A673 (cell line): ENCODE data around the gene PRDM12. TPM values are rescaled to one million over a fixed set of nuclear protein-coding genes. Genes with fewer than 3 reads are reported as not detected.

Experiments
- BruUV-seq: library from RNA; stranded (reverse); fragments of 400-500 nt; replicated peaks from 2 replicates; lab custom pipeline; 2021; lab: Mats Ljungman, UMichigan
- CTCF ChIA-PET: fragments of 300-600 bp; sonication (Branson Sonifier 250); formaldehyde crosslinking; loops from one replicate; lab custom pipeline; 2022; ENCODE audit warnings: antibody characterized with exemption; lab: Charles Lee
- POLR2A ChIA-PET: fragments of 300-600 bp; sonication (Branson Sonifier 250); formaldehyde crosslinking; loops from one replicate; lab custom pipeline; 2022; ENCODE audit warnings: antibody characterized with exemption; ENCODE audit not compliant: low non-redundant PET; lab: Charles Lee
- DNase-seq: peaks from one replicate; pipeline ENCODE4 v3.0.0-alpha.2; 2015; ENCODE audit warnings: low spot score
- H3K27ac ChIP-seq: fragments of 200-600 bp; sonication (generic); 2 replicates; pipeline ENCODE4 v1.5.1; 2016; ENCODE audit warnings: mixed run types, low read depth, mild to moderate bottlenecking, mixed read lengths, antibody characterized with exemption, low read length; ENCODE audit not compliant: poor library complexity, severe bottlenecking
- H3K27me3 ChIP-seq: fragments of 200-600 bp; sonication (generic); replicated peaks from 2 replicates; pipeline ENCODE4 v1.6.1; 2017; ENCODE audit warnings: mixed run types, low read depth, mild to moderate bottlenecking, mixed read lengths, antibody characterized with exemption, low read length; ENCODE audit not compliant: insufficient read depth, poor library complexity
- H3K36me3 ChIP-seq: fragments of 200-600 bp; sonication (generic); 2 replicates; pipeline ENCODE4 v1.6.1; 2016; ENCODE audit warnings: mixed run types, mild to moderate bottlenecking, mixed read lengths, antibody characterized with exemption, low read length; ENCODE audit not compliant: insufficient read depth, poor library complexity, severe bottlenecking
- H3K4me1 ChIP-seq: fragments of 200-600 bp; sonication (generic); 2 replicates; pipeline ENCODE4 v1.6.1; 2017; ENCODE audit warnings: mixed run types, mild to moderate bottlenecking, mixed read lengths, antibody characterized with exemption, low read length; ENCODE audit not compliant: insufficient read depth, poor library complexity, severe bottlenecking
- H3K4me3 ChIP-seq: fragments of 200-600 bp; sonication (generic); 2 replicates; pipeline ENCODE4 v1.5.1; 2016; ENCODE audit warnings: low read depth, mixed run types, mild to moderate bottlenecking, mixed read lengths, low read length; ENCODE audit not compliant: poor library complexity, severe bottlenecking
- H3K9me3 ChIP-seq: fragments of 200-600 bp; sonication (generic); 2 replicates; pipeline ENCODE4 v1.6.1; 2016; ENCODE audit warnings: mixed run types, low read depth, mild to moderate bottlenecking, mixed read lengths, antibody characterized with exemption, low read length; ENCODE audit not compliant: poor library complexity, severe bottlenecking
- CTCF ChIP-seq: fragments of 300-800, 200-600 bp; sonication (generic); conservative IDR thresholded peaks from 2 replicates; pipeline ENCODE4 v1.5.1; 2017; ENCODE audit warnings: low read depth, mild to moderate bottlenecking, antibody characterized with exemption, low read length, moderate library complexity, mixed read lengths
- EZH2 ChIP-seq: fragments of 200-600 bp; sonication (generic); IDR thresholded peaks from 2 replicates; pipeline ENCODE4 v1.6.1; 2017; ENCODE audit warnings: borderline replicate concordance, low read depth, mild to moderate bottlenecking, mixed read lengths, antibody characterized with exemption, low read length; ENCODE audit not compliant: poor library complexity, severe bottlenecking
- intact Hi-C: fragments of 100-400 bp; cut with micrococcal nuclease; formaldehyde crosslinking; loops from one replicate; pipeline ENCODE4 v1.10.0; 2022; ENCODE audit not compliant: unreplicated experiment
- total RNA-seq: library from RNA; stranded (reverse); gene quantifications from 2 replicates; pipeline ENCODE4 v1.2.3, GENCODE V29; 2021

PRDM12 gene
- total RNA-seq, 1 experiment from 2014 or later = not detected

DNA sequence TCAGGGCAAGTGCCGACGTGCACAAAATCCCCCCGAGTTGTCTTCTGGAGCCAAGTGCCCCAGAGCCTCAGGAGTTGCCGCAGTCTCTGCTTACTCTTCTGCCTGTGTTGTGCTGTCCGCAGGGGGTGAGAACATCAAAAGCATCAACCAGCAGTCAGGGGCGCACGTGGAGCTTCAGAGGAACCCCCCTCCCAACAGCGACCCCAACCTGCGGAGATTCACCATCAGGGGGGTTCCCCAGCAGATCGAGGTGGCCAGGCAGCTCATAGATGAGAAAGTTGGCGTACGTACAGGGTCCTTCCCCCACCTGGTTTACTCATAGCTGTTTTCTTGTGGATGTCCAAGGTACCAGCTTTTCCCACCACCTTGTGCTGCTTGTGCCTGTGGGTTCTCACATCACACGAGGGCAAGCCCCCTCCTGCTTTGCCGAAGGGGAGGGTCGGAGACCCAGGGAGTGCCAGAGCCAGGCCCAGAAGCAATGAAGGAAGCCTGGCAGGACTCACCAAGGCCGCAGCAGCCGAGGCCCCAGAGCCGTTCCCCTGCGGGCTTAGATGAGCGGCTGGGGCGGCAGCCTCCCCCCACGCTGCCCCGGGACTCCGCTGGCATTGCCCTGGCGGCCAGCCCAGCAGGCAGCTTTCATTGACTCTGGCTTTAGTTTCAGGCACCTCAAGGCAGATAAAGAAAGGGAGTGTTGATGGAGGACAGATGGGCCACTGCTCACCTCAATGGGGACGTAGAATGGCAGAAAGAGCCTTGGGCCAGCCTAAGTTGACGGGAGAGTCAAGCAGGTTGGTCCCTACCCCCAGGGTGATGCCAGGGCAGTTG is 33.7 kb upstream of the PRDM12 start:
- ChIA-PET CTCF (no interaction called here), POLR2A (no interaction called here)
- peaks cover 51% of the 10 kb centered on the region for H3K36me3 ChIP-seq
- no peak for DNase-seq
- no peak overlapping the region for H3K4me3 ChIP-seq
- no peaks in the 10 kb centered on the region for H3K9me3 ChIP-seq
- no TSS peak for BruUV-seq
- intact Hi-C loops = no loop called here
- no peaks in the 10 kb centered on the region for H3K4me1 ChIP-seq
- H3K27me3 ChIP-seq = no peaks in the 10 kb centered on the region
- TF ChIP-seq CTCF = no peak
- TF ChIP-seq EZH2 = no peak
- no peak overlapping the region for H3K27ac ChIP-seq

DNA sequence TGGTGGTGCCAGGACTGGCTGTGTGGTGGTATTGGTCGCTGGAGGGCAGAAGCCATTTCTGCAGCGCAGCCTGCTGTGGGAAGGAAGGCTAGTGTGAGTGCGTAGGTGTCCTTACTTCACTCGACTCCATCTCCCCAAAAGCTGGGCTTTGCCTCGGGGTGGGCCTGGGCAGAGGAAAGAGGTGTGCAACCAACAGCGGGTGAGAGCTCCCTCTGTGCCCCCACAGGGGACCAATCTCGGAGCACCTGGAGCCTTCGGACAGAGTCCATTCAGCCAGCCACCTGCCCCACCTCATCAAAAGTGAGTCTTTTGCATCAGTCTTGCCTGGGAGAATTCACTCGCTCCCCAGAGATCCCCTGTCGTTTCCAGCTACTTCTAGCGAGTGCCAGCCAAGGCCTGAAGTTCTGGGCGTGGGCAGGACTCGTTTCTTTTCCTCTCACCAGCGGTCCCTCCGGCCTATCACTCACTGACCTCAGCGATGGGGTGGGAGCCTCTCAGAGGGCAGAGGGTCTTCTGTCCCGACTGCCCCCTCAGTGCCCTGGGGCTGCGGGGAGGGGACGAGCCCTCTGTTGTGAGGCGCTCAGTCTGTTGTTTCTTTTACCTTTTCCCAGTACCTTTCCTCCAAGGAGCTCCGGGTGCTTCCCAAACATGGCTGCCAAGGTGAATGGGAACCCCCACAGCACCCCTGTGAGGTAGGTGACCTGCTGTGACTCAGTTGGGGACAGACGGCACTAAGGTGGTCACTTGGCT is 32.9 kb upstream of the PRDM12 start:
- intact Hi-C loops = no loop called here
- ChIA-PET POLR2A (no interaction called here), CTCF (no interaction called here)
- TF ChIP-seq CTCF = no peak
- no peak for TF ChIP-seq EZH2
- BruUV-seq = no TSS peak
- H3K36me3 ChIP-seq = peaks cover 52% of the 10 kb centered on the region
- no peak overlapping the region for H3K4me3 ChIP-seq
- DNase-seq = no peak
- no peaks in the 10 kb centered on the region for H3K27me3 ChIP-seq
- H3K27ac ChIP-seq = no peak overlapping the region
- H3K4me1 ChIP-seq = no peaks in the 10 kb centered on the region
- no peaks in the 10 kb centered on the region for H3K9me3 ChIP-seq

GRCh38 chr9:130632081-130632710 is 32.2 kb upstream of the PRDM12 start:
- no TSS peak for BruUV-seq
- H3K27me3 ChIP-seq = no peaks in the 10 kb centered on the region
- H3K4me3 ChIP-seq = no peak overlapping the region
- CTCF ChIA-PET = no interaction called here
- DNase-seq = no peak
- POLR2A ChIA-PET = no interaction called here
- H3K36me3 ChIP-seq = peaks cover 51% of the 10 kb centered on the region
- intact Hi-C loops = no loop called here
- TF ChIP-seq EZH2 (no peak), CTCF (no peak)
- no peaks in the 10 kb centered on the region for H3K9me3 ChIP-seq
- H3K27ac ChIP-seq = no peak overlapping the region
- H3K4me1 ChIP-seq = no peaks in the 10 kb centered on the region
